NT2/D1 (cell line): Measurements from ENCODE around the gene GCKR.
"Not testable (repeated sequence)": the region's sequence is repeated elsewhere in the genome, so short reads cannot be mapped to it uniquely, and the experiment has no call there.

Experiments used
- DNase-seq: peaks from one replicate; pipeline ENCODE4 v3.0.0-alpha.2; 2011; ENCODE audit warnings: low read depth, low spot score
- H3K27me3 ChIP-seq: 2 replicates; pipeline ENCODE4 v1.6.0; 2011; ENCODE audit warnings: mild to moderate bottlenecking; ENCODE audit not compliant: insufficient read length, insufficient read depth
- H3K36me3 ChIP-seq: 2 replicates; pipeline ENCODE4 v1.6.1; 2011; ENCODE audit warnings: mild to moderate bottlenecking, low read length, mixed read lengths; ENCODE audit not compliant: insufficient read depth, insufficient read length
- H3K4me1 ChIP-seq: 2 replicates; pipeline ENCODE4 v1.5.1; 2011; ENCODE audit not compliant: insufficient read depth, insufficient read length
- H3K4me3 ChIP-seq: 2 replicates; pipeline ENCODE4 v1.5.1; 2011; ENCODE audit warnings: low read depth; ENCODE audit not compliant: insufficient read length
- H3K9ac ChIP-seq: 2 replicates; pipeline ENCODE4 v1.6.0; 2011; ENCODE audit warnings: low read depth; ENCODE audit not compliant: insufficient read length
- H3K9me3 ChIP-seq: 2 replicates; pipeline ENCODE4 v1.5.1; 2011; ENCODE audit warnings: mild to moderate bottlenecking, low read length; ENCODE audit not compliant: insufficient read depth
- SUZ12 ChIP-seq: IDR thresholded peaks from 2 replicates; pipeline ENCODE4 v1.6.1; 2011; ENCODE audit not compliant: insufficient read length, insufficient read depth; ENCODE audit errors: extremely low read depth
- YY1 ChIP-seq: IDR thresholded peaks from 2 replicates; pipeline ENCODE4 v1.6.1; 2011; ENCODE audit not compliant: insufficient read length, insufficient read depth
- ZNF274 ChIP-seq: IDR thresholded peaks from 2 replicates; pipeline ENCODE4 v1.6.1; 2011; ENCODE audit warnings: mild to moderate bottlenecking, low read depth, low read length

The GCKR gene

GRCh38 chr2:27518113-27518781, 21.6 kb downstream of the GCKR start:
- Histone ChIP-seq H3K9ac (no peak overlapping the region), H3K27me3 (no peaks in the 10 kb centered on the region), H3K4me1 (no peaks in the 10 kb centered on the region), H3K9me3 (no peaks in the 10 kb centered on the region), H3K36me3 (no peaks in the 10 kb centered on the region), H3K4me3 (no peak overlapping the region)
- TF ChIP-seq SUZ12 (no peak), ZNF274 (no peak), YY1 (no peak)
- DNase-seq = no peak

GRCh38 chr2:27518782-27519113, 22.1 kb downstream of the GCKR start:
- DNase-seq = no peak
- Histone ChIP-seq H3K36me3 (no peaks in the 10 kb centered on the region), H3K4me3 (no peak overlapping the region), H3K9ac (no peak overlapping the region), H3K4me1 (no peaks in the 10 kb centered on the region), H3K27me3 (no peaks in the 10 kb centered on the region), H3K9me3 (no peaks in the 10 kb centered on the region)
- TF ChIP-seq YY1 = no peak
- TF ChIP-seq ZNF274 = no peak
- no peak for TF ChIP-seq SUZ12

- H3K36me3 ChIP-seq = no peaks in the 10 kb centered on the region
- H3K9ac ChIP-seq = no peak overlapping the region
- H3K27me3 ChIP-seq = no peaks in the 10 kb centered on the region
- no peak overlapping the region for H3K4me3 ChIP-seq
- TF ChIP-seq YY1 (no peak), SUZ12 (no peak), ZNF274 (no peak)
- H3K4me1 ChIP-seq = no peaks in the 10 kb centered on the region
- no peaks in the 10 kb centered on the region for H3K9me3 ChIP-seq
- DNase-seq = no peak
Measured at GRCh38 chr2:27520316-27520715, 23.7 kb downstream of the GCKR start.

GRCh38 chr2:27522400-27522945, 25.8 kb downstream of the GCKR start:
- no peak overlapping the region for H3K9ac ChIP-seq

GRCh38 chr2:27527182-27527581, 30.5 kb downstream of the GCKR start:
- Histone ChIP-seq H3K9me3 (no peaks in the 10 kb centered on the region), H3K9ac (no peak overlapping the region), H3K27me3 (no peaks in the 10 kb centered on the region), H3K4me1 (no peaks in the 10 kb centered on the region), H3K36me3 (no peaks in the 10 kb centered on the region), H3K4me3 (no peak overlapping the region)
- TF ChIP-seq YY1 (no peak), SUZ12 (no peak)
- no peak for DNase-seq

More at GRCh38 chr2:27522400-27522945, 25.8 kb downstream of the GCKR start:
- Histone ChIP-seq H3K36me3 (no peaks in the 10 kb centered on the region), H3K4me1 (no peaks in the 10 kb centered on the region), H3K27me3 (no peaks in the 10 kb centered on the region), H3K9me3 (no peaks in the 10 kb centered on the region), H3K4me3 (no peak overlapping the region)
- no peak for TF ChIP-seq YY1
- TF ChIP-seq SUZ12 = no peak
- TF ChIP-seq ZNF274 = no peak
- no peak for DNase-seq

- Histone ChIP-seq H3K9me3 (no peaks in the 10 kb centered on the region), H3K36me3 (no peaks in the 10 kb centered on the region), H3K9ac (no peak overlapping the region), H3K27me3 (no peaks in the 10 kb centered on the region), H3K4me3 (no peak overlapping the region), H3K4me1 (no peaks in the 10 kb centered on the region)
- no peak for DNase-seq
- TF ChIP-seq YY1 (no peak), ZNF274 (no peak), SUZ12 (no peak)
Measured at GRCh38 chr2:27531983-27532382, 35.3 kb downstream of the GCKR start.

- TF ChIP-seq ZNF274 (no peak), SUZ12 (no peak), YY1 (no peak)
- no peaks in the 10 kb centered on the region; the same call in 1 of the 2 replicates for H3K9me3 ChIP-seq
- H3K27me3 ChIP-seq = no peaks in the 10 kb centered on the region
- no peak for DNase-seq
- no peak overlapping the region for H3K9ac ChIP-seq
- no peak overlapping the region for H3K4me3 ChIP-seq
- no peaks in the 10 kb centered on the region for H3K36me3 ChIP-seq
- H3K4me1 ChIP-seq = no peaks in the 10 kb centered on the region
Measured at GRCh38 chr2:27537287-27537686, 40.6 kb downstream of the GCKR start.

GRCh38 chr2:27538839-27539450, 42.3 kb downstream of the GCKR start:
- H3K9ac ChIP-seq, DNase-seq, H3K36me3 ChIP-seq, H3K4me1 ChIP-seq, H3K4me3 ChIP-seq, H3K9me3 ChIP-seq, H3K27me3 ChIP-seq: not testable (repeated sequence)

- not testable (repeated sequence) for DNase-seq
Measured at GRCh38 chr2:27539649-27540048, 43.0 kb downstream of the GCKR start.

More at GRCh38 chr2:27539649-27540048, 43.0 kb downstream of the GCKR start:
- H3K27me3 ChIP-seq, H3K36me3 ChIP-seq, H3K9ac ChIP-seq, H3K4me1 ChIP-seq, H3K4me3 ChIP-seq, H3K9me3 ChIP-seq: not testable (repeated sequence)
